WERI-Rb-1 (cell line): ENCODE measurements around the gene HOXA6.
A peak's percentile ranks its signal among the peaks of the same experiment; 100 is the strongest.

Source experiments
- DNase-seq: peaks from one replicate; pipeline ENCODE4 v3.0.0-alpha.2; 2020
- H3K27ac ChIP-seq: fragments of 250-450 bp; sonication (Bioruptor Pico); 2 replicates; pipeline ENCODE4 v1.5.1; 2020; ENCODE audit warnings: mild to moderate bottlenecking, moderate library complexity
- H3K27me3 ChIP-seq: fragments of 250-450 bp; sonication (Bioruptor Pico); 2 replicates; pipeline ENCODE4 v1.5.1; 2021; ENCODE audit warnings: mild to moderate bottlenecking, low read depth, moderate library complexity; ENCODE audit not compliant: insufficient read depth, severe bottlenecking
- H3K36me3 ChIP-seq: fragments of 250-450 bp; sonication (Bioruptor Pico); 2 replicates; pipeline ENCODE4 v1.5.1; 2020; ENCODE audit warnings: mild to moderate bottlenecking, moderate library complexity
- H3K4me3 ChIP-seq: 2 replicates; pipeline ENCODE4 v1.5.1; 2011; ENCODE audit warnings: low read depth, mild to moderate bottlenecking, control low read depth, low read length
- H3K9me3 ChIP-seq: fragments of 250-450 bp; sonication (Bioruptor Pico); 2 replicates; pipeline ENCODE4 v1.5.1; 2021; ENCODE audit warnings: mild to moderate bottlenecking, moderate library complexity; ENCODE audit not compliant: severe bottlenecking
- CTCF ChIP-seq: IDR thresholded peaks from 2 replicates; pipeline ENCODE4 v1.5.1; 2011; ENCODE audit warnings: low read depth, mild to moderate bottlenecking, control low read depth, inconsistent platforms, low read length

The HOXA6 gene

GRCh38 chr7:27147199-27148030 lies at the start of gene HOXA6:
Gene HOXA6 (minus strand): TSS chr7:27147774. CDS start chr7:27147749, 25 bp downstream.
- no peak for TF ChIP-seq CTCF
- no peak within 1 kb of the TSS for H3K4me3 ChIP-seq
- H3K36me3 ChIP-seq: no peaks in the 10 kb centered on the region
- H3K9me3 ChIP-seq: no peaks in the 10 kb centered on the region
- peaks cover 59% of the 10 kb centered on the region for H3K27me3 ChIP-seq
- no peak within 1 kb of the TSS for H3K27ac ChIP-seq
- peak; percentile 5 for DNase-seq

- H3K27me3 ChIP-seq: peaks cover 90% of the 10 kb centered on the region
- peak; percentile 75 for TF ChIP-seq CTCF
- H3K36me3 ChIP-seq: no peaks in the 10 kb centered on the region
- H3K27ac ChIP-seq: no peak overlapping the region
- no peaks in the 10 kb centered on the region for H3K9me3 ChIP-seq
- DNase-seq: peak; percentile 73
- no peak overlapping the region for H3K4me3 ChIP-seq
These were observed 48.8 kb upstream of the HOXA6 start for GRCh38 chr7:27196287-27196767.

- Histone ChIP-seq H3K27ac (no peak overlapping the region), H3K36me3 (no peaks in the 10 kb centered on the region), H3K27me3 (peaks cover 92% of the 10 kb centered on the region), H3K4me3 (no peak overlapping the region), H3K9me3 (no peaks in the 10 kb centered on the region)
- TF ChIP-seq CTCF: no peak
- no peak for DNase-seq
These were observed 47.3 kb upstream of the HOXA6 start for GRCh38 chr7:27194686-27195379.

GRCh38 chr7:27194002-27194352 lies 46.4 kb upstream of the HOXA6 start:
- no peak for TF ChIP-seq CTCF
- no peak for DNase-seq
- Histone ChIP-seq H3K4me3 (no peak overlapping the region), H3K27ac (no peak overlapping the region), H3K36me3 (no peaks in the 10 kb centered on the region), H3K27me3 (peaks cover 96% of the 10 kb centered on the region), H3K9me3 (no peaks in the 10 kb centered on the region)

GRCh38 chr7:27193335-27194001 lies 45.9 kb upstream of the HOXA6 start:
- H3K36me3 ChIP-seq: no peaks in the 10 kb centered on the region
- no peaks in the 10 kb centered on the region for H3K9me3 ChIP-seq
- peaks cover 96% of the 10 kb centered on the region for H3K27me3 ChIP-seq
- TF ChIP-seq CTCF: no peak
- DNase-seq: no peak
- H3K4me3 ChIP-seq: no peak overlapping the region
- H3K27ac ChIP-seq: no peak overlapping the region
